Ramos (cell line): ENCODE data around the gene AURKAIP1.

Source experiments
- in situ Hi-C: fragments of 300-500 bp; cut with MboI; formaldehyde crosslinking; loops from one replicate; pipeline ENCODE4 v1.14.3; 2022; ENCODE audit warnings: low sequenced_read_pairs; ENCODE audit not compliant: unreplicated experiment

The AURKAIP1 gene

DNA sequence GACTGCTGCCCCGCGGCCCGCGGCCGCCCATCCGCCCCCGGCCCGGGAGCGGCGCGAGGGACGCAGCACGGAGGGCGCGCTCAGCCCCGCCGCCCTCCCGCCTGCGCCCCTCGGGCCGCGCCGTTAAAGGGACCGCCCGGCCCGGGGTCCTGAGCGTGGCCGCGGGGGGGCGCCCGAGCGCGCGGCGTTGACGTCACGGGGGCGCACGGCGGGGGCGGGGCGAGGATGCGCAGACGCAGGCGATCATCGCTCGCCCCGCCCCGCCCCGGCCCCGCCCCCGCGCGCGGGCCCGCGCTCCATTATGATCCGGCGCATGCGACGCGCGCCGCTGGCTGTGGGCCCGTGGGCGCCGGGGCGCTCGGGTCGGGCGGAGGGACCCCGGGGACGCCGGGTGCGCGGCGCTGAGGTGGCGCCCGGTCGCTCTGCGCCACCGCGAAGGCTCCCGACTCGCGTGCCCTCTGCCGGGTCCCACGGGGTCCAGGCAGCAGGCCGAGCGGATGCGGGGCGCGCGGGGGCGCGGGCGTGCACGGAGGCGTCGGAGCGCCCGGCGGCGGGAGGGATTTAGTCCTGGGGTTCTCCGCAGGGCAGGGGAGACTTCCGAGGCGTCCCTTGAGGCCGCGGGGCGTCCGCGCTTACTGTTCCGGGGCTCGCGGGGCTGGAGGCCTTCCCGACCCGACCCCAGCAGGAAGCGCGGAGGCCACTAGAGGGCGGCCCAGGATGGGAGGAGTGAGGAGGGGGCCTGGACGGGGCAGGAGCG lies 25.6 kb downstream of the AURKAIP1 start, which contains the start of gene DVL1:
TSS of gene DVL1 (minus strand) at position 163 of the 757 bp plus-strand sequence. CDS start 353 bp downstream, outside the sequence.
- in situ Hi-C loops = no loop called here

DNA sequence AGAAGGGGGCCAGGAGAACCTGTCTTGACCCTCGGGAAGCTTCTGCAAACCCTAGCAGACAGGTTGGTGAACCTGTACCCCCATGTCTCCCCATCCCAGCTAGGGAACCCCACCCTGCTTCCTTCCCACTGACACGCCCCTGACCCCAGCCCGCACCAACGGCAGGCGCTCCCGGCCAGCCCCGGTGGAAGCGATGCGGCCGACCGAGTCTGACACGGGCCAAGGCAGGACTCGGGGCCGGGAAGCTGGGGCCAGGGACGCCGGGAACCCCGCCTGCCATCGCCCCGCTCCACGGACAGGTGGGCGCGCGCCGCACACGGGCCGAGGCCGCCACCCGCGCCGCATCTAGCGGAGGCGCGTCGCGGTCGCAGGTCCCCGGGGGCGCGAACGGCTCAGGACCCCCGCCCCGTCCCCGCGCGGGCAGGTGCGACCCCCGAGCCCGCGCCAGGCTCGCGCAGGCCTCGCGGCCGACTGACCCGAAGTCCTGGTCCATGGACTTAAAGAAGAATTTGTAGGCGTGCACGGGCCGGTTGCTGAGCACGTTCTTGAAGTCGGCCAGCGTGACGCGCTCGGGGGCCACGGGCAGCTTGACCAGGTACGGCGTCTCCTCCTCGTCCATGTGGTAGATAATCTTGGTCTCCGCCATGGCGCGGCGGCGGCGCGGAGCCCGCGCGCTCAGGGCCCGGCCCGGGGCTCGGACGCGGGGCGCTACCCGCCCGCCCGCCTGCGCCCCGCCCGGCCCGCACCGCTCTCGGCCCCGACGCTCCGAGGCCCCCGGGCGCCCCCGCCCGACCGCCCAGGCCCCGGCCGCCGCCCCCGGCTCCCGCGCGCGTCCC lies 26.4 kb downstream of the AURKAIP1 start:
- in situ Hi-C loops = no loop called here

DNA sequence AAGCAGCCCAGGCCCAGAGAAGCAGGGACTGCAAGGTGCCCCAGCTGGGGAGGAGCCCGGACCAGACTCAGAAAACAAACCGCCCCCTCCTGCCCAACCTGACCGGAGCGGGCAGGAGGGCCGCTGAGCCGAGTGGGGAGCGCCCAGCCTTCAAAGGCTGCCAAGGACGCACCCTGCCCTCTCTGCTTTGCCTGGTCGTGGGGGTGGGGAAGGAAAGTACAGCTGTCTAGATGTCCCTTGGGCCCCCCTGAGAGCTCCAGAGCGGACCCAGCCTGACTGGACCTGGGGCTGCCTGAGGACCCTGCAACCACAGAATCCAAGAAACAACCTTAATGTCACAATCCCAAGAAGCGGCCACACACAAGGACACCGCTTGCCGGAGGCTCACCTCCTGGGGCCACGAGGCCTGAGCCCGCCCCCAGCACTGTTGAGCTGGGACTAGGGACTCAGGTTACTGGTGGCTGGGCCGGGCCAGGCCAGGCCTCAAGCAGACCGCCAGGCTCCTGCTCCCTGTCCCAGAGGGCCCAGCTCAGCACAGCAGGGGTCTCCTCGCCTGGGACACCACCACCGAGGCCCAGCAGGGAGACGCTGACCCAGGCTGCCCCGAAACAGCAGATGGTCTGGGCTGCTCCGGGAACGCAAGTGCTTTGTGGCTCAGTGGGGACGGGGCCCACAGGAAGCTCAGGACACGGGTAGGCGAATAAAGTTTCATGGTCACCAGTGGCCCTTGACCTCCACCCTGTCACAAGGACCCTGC lies 27.2 kb downstream of the AURKAIP1 start:
- in situ Hi-C loops = no loop called here

DNA sequence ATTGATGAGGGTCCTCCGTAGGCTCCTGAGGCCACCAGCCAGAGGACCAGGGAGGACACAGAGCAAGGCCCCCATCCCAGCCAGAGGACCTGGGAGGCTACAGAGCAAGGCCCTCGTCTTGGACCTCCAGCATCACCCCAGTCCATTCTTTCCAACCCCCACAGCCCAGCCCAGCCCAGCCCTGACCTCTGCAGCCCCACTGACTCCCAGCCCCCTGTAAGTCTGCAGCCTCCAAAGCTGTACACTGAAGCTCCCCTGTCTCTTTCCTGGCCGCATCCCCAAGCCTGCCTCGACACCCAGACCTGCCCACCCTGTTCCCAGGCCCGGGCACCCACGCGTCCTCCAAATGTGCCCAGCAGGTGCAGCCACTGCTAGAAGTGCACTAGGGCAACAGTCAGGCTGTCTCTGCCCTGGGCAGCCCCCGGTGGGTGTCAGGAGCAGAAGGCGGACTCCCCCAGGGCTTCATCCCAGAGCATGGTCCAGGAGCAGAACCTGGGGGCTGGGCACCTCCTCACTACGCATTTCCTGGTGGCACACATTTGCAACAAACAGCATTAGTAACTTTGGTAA lies 27.9 kb downstream of the AURKAIP1 start:
- in situ Hi-C loops = no loop called here

DNA sequence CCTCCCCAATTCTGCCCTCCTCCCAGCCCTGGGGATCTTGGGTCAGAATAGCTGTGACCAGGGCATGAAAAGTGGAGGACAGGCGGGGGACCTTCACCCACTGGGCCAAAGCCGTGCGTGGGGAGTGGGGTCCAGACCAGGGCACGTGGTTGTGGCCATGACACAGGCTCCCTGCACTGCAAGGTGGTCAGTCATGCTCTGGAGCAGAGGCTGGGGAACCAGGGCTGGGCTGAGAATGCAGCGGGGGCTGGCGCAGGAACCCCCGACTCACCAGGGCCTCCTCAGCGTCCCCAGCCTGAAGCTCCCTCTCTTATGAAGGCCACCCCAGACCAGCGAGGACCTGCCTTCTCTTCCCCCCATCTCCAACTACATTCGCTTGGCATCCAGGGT lies 28.5 kb downstream of the AURKAIP1 start:
- in situ Hi-C loops = no loop called here

DNA sequence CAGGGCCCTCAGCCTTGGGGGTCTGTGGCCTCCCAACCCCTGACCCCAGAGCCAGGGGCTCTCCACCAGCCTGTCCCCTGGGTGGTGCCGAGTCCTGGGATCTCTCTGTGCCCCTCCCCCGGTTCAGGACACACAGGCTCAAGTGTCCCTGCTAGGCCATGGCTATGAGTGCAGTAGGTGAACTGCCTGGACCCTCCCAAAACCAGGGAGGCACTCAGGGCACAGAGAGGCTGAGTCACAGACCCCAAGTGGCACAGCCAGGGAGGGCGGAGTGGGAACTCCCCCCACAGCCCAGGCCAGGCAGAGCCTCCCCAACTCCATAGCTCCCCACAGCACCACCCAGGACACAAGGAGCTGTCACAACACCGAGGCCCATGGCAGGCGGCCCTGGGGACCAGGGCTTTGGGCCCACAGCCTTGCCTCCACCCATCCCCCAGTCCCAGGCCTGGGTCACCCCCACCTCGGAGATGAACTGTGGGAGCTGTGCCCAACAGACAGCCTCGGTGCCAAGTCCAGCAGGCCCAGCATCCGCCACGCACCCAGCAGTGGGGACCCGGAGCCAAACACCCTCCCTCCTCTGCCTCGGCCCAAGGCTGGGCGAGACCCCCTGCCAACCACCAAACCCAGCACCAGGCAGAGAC lies 29.0 kb downstream of the AURKAIP1 start:
- in situ Hi-C loops = no loop called here

DNA sequence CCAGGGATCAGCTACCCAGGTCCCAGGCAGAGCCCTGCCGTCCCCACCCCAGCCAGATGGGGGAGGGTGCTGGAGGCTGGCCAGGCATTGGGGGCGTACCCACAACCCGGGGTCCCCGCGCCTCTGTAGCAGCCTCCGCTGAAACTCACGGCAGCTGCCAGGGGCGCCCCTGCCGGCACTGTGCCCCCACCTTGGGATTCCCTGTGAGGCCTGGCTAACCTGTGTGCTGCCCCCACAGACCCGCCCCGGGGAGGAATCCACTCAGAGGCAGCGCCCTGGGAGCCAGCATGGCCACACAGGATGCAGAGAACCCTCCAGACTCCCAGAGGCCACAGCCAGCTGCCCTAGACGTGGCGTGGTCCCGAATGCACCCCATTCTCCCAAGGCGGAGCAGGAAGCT lies 29.6 kb downstream of the AURKAIP1 start:
- in situ Hi-C loops = no loop called here

DNA sequence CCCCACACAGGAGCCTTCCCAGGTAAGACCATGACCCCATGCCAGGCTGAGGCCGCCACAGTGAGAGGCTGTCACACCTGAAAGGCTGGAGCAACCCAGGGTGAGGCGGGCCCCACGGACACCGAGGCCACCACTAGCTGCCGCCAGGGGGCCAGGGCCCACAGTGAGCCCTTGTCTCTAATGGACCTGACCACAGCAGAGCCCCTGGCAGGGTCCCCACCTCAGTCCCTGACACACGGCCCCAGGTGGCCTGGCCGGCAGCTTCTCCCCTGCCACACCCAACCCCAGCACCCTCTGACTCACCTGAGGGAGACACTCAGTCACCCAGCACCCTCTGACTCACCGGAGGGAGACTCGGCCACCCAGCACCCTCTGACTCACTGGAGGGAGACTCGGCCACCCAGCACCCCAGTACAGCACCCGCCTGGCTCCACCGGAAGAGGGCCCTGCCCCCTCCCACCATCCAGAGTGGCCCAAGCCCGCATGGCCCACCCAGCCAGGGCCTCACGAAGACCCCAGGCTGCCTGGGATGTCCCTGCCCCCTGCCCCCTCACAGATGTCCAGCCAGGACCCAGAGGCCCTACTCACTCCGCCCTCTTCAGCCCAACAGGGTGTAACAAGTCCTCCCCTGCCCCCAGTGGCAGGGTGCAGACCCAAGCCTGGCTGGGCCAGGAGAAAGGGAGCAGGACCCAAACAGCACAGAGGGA lies 30.2 kb downstream of the AURKAIP1 start:
- in situ Hi-C loops = no loop called here

DNA sequence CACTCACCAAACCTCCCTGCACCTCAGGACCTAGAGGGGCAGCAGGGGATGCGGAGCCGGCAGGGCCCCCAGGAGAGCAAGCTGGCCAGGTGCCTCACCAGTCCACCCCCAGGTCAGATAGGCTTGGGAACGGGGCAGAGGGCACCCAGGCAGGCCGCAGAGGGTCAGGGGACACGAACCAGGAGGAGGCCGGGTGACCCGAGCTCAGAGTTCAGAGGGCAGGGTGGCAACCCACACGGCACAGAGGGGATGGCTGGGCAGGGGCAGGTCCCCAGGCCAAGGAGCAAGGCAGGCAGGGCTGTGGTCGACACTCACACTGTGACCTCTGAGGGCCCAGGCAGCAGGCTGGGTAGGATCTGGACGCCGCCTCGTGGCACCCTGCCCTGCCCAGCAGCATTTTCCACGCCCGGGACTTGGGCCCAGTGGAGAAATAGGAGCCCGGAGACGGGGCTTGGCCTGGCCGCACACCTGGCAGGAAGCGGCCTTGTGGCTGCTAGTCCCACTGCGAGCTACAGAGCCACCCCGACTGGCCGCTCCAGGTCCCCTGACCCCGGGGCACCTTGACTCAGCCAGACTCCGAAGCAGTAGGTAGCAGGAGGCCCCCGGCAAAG lies 31.1 kb downstream of the AURKAIP1 start:
- in situ Hi-C loops = no loop called here

DNA sequence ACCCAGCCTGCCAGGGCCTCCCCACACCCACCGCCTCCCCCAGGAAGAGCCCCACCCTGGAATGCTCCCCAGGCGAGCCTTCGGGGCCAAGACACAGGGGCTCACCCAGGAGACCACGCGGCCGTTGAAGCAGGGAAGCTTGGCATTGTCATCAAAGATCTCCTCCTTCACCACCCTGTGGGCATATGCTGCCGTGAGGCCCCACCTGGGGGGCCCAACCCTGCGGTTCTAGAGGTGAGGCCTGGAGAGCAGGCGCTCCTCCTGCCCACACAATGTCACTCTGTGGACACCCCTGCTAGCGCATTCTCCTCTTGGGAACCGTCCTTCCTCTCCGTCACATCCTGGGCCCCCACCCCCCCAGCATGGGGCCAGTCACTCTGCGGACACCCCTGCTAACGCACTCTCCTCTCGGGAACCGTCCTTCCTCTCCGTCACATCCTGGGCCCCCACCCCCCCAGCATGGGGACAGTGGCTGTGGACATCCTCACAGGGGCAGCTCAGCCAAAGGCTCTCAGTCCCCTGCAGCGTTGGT lies 32.4 kb downstream of the AURKAIP1 start:
- in situ Hi-C loops = no loop called here

DNA sequence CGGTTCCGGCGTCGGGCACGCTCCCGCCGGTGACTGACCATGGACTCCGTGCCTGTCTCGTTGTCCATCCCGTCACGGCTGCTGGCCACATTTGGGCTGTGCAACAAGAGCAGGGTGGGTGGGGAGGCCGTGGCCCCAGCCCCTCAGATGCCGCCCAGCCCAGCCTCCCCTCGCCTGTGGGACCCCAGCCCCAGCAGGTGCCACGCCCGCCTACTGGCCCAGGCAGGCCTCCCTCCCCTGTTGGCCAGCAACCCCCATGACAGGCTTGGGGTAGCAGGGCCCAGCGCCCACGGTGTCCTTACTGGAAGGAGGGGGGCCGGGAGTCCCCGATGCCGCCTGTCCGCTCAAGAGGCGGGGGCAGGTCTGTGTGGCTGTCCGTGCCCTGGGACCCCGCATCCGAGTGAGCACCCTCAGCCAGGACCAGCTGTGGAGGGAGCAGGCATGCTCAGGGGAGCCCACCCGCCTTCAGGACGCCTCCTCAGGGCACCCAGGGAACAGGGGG lies 32.9 kb downstream of the AURKAIP1 start:
- in situ Hi-C loops = no loop called here

DNA sequence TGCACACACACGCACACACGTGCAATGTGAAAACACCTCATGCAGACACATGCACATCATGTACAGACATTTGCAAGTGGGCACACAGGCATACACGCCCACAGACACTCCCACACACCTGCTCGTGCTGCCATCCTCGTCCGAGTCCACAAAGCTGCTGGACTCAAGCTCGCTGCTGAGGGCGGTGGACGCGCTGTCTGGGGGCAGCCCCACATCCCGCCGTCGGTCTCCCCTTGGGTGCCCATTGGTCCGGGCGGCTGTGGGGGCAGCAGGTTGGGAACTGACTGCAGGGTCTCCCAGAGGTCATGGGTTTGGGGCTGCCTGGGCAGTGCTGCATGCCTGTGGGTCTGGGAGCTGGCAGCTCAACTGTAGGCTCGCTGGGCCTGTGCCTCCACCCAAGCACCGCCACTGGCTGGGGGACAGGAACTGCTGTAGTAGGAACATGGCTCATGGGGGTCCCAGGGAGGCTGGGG lies 33.4 kb downstream of the AURKAIP1 start:
- in situ Hi-C loops = no loop called here

DNA sequence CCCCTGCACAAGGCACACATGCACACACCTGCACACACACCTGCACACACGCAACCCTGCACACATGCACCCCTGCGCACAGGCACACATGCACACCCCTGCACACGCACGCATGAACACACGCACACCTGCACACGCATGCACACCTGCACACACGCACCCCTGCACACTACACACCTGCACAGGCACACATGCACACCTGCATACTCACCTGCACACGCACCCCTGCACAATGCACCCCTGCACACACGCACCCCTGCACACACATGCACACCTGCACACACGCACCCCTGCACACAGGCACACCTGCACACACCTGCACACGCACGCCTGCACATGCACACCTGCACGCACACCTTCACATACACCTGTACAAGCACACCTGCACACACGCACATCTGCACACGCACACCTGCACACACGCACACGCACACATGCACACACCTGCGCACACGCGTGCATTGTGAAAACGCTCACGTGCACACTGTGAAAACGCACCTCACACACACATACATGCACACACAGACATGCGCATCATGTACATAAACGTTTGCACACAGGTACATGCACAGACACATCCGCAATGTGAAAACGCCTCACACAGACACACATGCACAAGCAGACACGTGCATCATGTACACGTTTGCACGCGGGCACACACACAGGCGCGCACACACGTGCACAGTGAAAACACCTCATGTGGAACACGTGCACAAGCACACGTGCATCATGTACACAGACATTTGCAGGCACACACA lies 34.0 kb downstream of the AURKAIP1 start:
- in situ Hi-C loops = no loop called here

DNA sequence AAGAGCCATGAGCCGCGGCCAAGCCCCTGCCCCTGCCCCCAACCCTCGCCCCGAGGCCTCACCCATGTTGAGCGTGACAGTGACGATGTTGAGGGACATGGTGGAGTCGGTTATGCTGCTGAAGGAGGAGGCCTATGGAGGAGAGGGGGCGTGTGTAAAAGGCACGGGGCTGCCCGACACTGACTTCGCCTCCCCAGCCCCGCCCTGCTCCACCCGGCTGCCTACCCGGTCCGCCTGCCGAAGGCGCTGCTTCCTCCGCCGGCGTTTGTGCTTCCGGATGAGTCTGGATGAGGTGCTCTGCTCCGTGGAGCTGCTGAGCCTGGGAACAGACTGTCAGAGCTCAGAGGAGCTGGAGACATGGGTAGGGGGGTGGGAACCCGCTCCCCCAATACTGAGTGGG lies 34.8 kb downstream of the AURKAIP1 start:
- in situ Hi-C loops = no loop called here

DNA sequence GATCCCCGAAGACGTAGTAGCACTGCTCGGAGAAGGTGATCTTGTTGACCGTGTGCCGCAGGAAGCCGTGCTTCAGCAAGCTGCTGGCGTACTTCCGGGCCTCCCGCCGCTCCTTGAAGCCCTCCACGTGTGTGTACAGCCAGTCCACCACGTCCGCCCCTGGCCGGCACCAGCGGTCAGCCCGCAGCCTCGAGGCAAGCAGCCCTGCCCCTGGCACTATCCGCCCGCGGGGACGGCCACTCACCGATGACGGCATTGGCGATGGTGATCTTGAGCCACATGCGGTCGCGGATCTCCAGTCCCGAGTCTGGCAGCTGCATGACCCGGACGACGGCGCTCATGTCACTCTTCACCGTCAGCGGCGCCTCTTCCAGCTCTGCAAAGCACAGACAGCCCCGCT lies 36.7 kb downstream of the AURKAIP1 start:
- in situ Hi-C loops = no loop called here

DNA sequence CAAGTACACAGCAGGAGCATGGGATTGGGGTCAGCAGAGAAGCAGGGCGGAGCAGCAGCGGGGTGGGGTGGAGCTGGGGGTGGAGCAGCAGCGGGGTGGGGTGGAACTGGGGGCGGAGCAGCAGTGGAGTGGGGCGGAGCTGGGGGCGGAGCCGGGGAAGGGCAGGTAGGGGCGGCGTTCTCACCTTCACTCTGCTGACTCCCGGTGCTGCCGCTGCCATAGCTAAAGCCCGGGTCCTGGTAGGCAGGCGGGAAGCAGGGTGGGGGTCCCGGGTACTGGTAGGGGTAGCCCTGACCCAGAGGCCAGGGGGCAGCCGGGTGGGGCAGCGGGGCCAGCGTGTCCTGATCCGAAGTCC lies 37.2 kb downstream of the AURKAIP1 start:
- in situ Hi-C loops = no loop called here

DNA sequence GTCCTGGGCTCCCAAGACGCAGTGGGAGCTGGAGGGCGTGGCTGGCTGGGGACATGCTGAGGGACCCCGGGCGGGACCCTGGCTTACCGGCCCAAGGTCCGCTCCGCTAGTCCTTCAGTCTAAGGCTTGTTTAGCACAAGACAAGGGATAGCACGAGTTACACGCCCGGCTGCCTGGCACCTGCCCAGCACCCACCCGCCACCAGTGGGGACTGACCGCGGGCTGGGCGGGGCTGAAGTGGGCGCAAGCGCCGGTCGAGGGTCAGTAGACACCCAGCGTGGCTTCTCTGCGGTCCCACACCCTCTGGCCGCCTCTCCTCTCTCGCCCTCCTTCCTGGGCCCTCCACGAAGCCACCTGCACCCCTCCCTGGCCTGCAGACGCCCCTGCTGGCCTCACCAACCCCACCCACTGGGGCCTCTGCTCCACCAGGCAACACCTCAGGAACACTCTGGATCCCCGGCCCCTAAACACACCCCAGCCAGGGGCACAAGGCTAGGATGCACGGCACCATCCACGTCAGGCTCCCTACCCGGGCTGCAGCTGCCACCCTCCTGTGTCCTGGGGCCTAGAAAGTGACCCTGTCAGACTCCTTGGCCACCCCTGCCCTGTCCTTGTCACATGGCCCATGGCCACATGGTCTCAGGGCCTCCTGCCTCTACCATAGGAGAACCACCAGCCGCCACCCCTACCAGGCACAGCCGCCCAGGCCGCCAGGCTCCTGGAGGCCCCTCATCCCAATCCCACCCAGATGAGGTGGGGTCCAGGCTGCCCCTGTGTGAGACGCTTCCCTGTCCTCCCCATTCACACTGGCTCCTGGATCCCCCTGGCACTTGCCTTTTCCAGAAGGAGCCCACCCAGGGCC lies 37.8 kb downstream of the AURKAIP1 start:
- in situ Hi-C loops = no loop called here
